DMS53 treated with DMSO at 0.1 percent for 48 hours (cell line): ENCODE results near the gene PIP5K1C.

Experiments
- DNase-seq: peaks from one replicate; lab custom pipeline; 2025; ENCODE audit not compliant: unreplicated experiment; lab: John Stamatoyannopoulos, UW

The PIP5K1C gene

DNA sequence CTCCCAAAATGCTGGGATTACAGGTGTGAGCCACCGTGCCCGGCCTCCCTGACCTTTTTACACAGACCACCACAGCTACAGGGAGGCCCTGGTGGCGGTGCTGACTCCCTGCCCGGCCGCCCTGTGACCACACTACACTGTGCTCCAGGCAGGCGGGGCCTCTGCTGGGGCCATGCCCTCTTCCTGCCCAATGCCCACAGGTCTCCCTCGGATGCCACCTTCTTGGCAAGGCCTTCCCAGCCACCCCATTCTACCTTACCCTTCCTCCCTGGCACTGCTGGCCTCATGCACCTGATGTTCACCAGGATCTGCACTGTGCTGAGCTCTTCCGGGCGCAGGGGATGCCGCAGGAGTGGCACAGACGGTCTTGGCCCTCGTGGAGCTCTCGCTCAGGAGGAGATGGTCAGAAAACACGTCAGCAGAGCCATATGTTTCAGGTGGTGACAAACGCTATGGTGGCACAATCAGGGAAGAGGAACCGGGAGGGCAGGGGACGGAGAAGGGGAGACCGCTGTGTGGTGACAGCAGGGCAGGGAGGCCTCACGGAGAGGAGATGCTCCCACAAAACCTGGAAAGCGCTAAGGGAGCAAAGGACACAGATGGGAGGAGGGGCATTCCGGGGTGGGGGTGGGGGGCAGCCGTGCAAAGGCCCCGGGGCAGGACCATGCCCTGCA is 4.1 kb downstream of the PIP5K1C start:
- DNase-seq = no peak

GRCh38 chr19:3695124-3695733 is 5.0 kb downstream of the PIP5K1C start:
- DNase-seq = no peak

GRCh38 chr19:3694361-3695123 is 5.7 kb downstream of the PIP5K1C start:
- DNase-seq = no peak

- no peak for DNase-seq
Observed at GRCh38 chr19:3693025-3693925, 7.0 kb downstream of the PIP5K1C start.

DNA sequence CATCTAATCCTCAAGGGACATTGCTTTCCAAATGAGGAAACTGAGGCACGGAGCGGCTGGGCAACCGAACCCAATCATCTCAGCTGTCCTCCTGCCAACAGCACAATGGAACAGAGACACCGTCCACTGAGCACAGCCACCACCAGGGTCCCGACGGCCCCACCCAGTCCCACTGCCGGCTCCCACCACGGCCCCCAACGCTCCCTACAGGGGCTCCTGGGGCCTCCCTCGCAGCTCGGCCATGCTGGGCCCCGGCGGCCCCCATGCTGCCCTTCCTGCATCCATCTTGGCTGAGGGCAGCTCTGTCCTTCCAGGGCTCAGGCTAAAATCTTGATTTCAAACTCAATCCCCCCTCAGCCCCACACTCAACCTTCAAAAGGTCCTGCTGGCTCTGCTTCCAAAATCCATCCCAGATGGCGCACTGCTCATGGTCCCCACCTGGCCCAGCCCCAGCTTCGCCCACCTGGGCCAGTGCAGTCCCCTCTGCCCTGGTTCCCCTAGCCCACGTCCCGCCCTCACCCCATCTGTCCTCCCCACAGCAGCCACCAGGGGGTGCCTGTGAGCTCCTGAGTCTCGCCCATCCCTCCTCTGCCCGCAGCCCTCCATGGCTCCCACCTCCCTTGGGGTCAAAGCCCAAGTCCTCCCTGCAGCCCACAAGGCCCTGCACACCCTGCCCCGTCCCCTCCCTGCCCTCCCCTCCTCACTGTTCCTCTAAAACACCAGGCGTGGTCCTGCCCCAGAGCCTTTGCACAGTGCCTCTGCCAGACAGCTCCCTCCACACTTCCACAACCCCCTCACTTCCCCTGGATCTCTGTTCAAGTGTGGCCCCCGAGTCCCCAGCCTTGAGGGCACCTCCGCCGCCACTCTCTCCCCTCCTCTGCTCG is 7.9 kb downstream of the PIP5K1C start:
- no peak for DNase-seq

DNA sequence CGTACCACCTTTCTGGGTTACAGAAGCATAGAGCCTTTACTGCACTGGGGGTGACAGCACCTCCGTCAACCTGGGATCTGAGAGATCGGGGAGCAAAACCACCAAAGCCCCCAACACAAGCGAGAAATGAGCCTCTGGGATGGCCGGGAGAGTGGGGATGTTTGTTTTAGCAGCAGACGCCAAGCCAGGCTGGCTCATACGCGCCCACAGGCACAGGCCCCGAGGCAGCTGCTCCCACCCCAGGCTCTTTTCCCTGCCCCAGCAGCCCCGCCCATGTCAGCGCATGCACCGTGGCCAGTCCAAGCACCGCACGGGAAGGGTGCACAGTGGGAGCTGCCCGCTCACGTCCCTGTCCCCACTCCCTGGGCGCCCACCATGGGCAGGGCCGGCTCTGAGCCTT is 8.5 kb downstream of the PIP5K1C start:
- no peak for DNase-seq

- DNase-seq = no peak
Observed at GRCh38 chr19:3691372-3691716, 8.9 kb downstream of the PIP5K1C start.

DNA sequence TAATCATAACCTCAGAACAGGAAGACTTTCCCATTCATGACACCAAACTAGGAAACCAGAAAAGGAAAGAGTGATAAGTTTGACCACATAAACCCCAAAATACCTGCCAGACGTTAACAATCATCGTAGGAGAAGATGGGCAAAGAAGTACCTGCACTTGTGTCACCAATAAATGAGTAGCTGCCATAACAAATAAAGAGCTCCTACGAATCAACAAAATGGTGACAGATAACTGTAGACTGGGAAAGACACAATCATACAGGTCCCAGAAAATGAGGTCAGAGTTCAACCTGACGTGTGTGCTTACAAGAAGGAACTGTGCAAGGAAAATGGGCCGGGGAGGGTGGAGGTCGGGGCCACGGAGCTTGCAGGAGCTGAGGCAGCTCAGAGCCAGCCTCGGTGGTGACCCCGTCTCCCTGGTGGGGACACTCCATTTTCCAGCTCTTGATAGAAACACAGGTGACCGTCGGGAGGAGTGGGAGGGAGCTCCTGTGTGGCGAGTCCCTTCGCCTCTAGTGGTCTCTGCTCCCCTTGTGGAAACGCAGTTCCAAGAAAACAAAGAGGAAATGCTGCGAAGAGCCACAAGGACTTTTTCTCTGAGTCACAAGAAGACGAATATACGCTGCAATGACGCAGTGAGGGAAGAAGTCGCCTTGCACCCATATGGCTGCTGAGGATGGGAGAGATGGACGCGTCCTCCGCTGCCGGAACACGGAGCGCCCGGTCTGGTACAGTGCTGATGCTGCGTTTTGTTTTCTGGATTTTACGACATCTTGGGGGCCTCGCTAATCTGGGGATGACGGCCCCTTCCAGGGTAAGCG is 9.5 kb downstream of the PIP5K1C start:
- DNase-seq = no peak

GRCh38 chr19:3687774-3688706 is 12.2 kb downstream of the PIP5K1C start:
- DNase-seq = peak; percentile 47

DNA sequence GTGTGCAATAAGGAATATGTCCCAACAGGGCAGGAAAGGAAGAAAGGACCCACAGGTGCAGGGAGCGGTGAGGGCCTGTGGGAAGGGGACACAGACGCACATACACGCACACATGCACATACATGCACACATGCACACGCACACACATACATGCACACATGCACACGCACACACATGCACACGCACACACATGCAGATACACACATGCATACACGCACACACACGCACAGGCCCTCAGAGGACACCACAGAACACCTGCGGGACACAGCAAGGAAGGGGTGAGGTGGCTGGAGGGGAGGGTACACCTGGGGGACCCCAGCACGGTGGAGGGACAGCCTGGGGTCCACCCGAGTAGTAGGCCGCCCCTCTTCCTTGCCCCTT is 12.9 kb downstream of the PIP5K1C start:
- DNase-seq = no peak

GRCh38 chr19:3684817-3685410 is 15.4 kb downstream of the PIP5K1C start:
- DNase-seq = no peak

DNA sequence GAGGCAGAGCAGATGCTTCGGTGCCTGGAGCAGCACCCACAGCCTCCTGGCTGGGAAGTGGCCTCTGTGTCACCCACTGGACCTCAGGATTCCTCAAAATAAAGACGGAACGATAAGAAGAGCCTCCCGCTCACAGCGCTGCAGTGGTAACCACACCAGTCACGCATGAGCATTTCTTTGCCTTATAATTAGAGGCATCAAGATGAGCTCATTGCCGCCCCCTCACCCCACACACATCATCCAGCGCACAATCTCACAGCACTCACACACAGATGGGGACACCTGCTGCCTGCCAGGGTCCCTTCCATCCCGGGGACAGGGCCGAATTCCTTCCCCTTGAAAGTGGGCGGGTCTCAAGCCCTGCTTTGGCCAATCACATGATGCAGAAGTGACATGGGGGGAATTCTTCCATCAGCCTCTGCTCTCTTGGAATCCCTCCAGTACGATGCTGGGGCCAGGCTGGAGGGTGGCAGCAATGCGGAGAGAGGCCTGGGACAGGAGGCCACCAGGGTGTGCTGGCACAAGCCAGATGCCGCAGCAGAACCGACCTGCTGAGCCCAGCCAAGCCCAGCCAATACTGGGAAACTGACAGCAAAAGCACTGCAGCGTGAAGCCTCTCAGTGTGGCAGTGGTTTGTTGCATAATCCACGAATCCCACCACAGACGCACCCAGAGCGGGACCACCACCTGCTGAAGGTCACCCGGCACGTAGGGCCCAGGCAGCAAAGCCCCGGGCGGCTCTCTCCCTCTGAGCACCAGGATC is 16.0 kb downstream of the PIP5K1C start:
- DNase-seq = no peak

GRCh38 chr19:3683405-3684053 is 16.7 kb downstream of the PIP5K1C start:
- no peak for DNase-seq

DNA sequence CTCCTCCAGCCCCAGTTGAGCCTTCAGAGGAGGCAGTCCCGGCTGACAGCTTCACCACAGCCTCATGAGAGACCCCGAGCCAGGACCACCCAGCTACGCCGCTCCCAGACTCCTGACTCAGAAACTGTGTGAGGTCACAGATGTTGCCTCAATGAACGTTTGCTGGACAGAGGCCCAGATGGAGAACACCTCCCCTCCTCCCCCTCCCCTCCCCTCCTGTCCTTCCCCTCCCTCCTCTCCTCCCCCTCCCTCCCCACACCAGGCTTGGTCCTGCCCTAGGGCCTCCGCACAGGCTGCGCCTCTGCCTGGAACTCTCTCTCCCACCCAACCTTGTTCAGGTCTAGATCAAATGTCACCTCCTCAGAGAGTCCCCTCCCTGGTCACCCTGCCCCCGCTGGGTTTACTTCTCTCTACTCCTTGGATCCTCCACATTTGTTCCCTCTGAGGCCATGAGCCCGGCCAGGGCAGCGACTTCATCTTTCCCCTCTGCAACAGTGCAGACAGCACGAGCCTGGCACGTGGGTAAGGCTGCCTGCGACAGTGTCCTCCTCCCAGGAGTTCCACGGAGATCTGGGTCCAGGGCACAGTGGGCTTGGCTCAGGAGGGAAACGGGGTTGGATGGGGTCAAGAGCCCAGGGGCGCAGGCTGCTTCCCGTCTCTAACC is 17.4 kb downstream of the PIP5K1C start:
- no peak for DNase-seq

DNA sequence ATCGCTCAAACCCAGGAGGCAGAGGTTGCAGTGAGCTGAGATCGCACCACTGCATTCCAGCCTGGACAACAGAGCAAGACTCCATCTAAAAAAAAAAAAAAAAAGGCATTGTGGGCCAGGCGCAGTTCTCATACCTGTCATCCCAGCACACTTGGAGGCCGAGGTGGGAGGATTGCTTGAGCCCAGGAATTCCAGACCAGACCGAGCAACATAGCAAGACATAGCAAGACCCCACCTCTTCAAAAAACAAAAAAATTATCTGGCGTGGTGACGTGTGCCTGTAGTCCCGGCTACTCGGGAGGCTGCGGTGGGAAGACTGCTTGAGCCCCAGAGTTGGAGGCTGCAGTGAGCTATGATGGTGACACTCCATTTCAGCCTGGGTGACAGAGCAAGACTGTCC is 18.0 kb downstream of the PIP5K1C start:
- DNase-seq = no peak

DNA sequence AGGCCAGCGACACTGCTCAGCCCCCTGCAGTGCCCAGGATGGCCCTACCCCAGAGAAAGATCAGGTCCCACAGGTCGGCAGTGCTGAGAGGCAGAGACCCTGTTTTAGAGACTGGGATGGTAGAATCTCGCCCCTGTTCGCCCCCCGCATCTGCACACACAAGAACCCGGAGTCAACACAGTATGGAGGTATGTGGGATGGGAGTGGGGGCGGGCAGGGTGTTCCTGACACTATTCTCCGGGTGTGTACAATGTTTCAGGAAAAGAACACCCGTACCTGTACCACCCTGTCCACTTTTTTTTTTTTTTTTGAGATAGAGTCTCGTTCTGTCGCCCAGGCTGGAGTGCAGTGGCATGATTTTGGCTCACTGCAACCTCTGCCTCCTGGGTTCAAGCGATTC is 19.3 kb downstream of the PIP5K1C start:
- no peak for DNase-seq
